Nephron (organoid): ENCODE measurements around the gene NUP50.

Experiments used
- H3K27ac Mint-ChIP-seq, 3 experiments: 2 replicates each; pipeline ENCODE4 v1.8.0; 2020; ENCODE audit warnings: mixed read lengths in 3 of 3, mild to moderate bottlenecking in 2 of 3, moderate library complexity in 1 of 3
- H3K27me3 Mint-ChIP-seq: 2 replicates; pipeline ENCODE4 v1.8.0; 2021; ENCODE audit warnings: low read depth, mild to moderate bottlenecking, moderate library complexity, mixed read lengths
- H3K36me3 Mint-ChIP-seq: 2 replicates; pipeline ENCODE4 v1.8.0; 2020; ENCODE audit warnings: low read depth, mixed read lengths
- H3K4me1 Mint-ChIP-seq: 2 replicates; pipeline ENCODE4 v1.8.0; 2020; ENCODE audit warnings: mixed read lengths
- H3K4me3 Mint-ChIP-seq, 3 experiments: 2 replicates each; pipeline ENCODE4 v1.8.0; 2020; ENCODE audit warnings: mild to moderate bottlenecking in 3 of 3, mixed read lengths in 3 of 3, moderate library complexity in 2 of 3
- H3K9me3 Mint-ChIP-seq: 2 replicates; pipeline ENCODE4 v1.8.0; 2020; ENCODE audit warnings: mixed read lengths
- TF ChIP-seq, protein P1 (sequence below), 3 experiments: fragments of 200-600 bp; sonication (generic); IDR thresholded peaks; one replicate each; pipeline ENCODE4 v1.5.0; 2021; ENCODE audit warnings: antibody characterized with exemption in 3 of 3; ENCODE audit not compliant: unreplicated experiment in 3 of 3

NUP50 gene

GRCh38 chr22:45224988-45225731 is 61.4 kb downstream of the NUP50 start:
- TF ChIP-seq, protein P1, sequence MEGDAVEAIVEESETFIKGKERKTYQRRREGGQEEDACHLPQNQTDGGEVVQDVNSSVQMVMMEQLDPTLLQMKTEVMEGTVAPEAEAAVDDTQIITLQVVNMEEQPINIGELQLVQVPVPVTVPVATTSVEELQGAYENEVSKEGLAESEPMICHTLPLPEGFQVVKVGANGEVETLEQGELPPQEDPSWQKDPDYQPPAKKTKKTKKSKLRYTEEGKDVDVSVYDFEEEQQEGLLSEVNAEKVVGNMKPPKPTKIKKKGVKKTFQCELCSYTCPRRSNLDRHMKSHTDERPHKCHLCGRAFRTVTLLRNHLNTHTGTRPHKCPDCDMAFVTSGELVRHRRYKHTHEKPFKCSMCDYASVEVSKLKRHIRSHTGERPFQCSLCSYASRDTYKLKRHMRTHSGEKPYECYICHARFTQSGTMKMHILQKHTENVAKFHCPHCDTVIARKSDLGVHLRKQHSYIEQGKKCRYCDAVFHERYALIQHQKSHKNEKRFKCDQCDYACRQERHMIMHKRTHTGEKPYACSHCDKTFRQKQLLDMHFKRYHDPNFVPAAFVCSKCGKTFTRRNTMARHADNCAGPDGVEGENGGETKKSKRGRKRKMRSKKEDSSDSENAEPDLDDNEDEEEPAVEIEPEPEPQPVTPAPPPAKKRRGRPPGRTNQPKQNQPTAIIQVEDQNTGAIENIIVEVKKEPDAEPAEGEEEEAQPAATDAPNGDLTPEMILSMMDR (IDR thresholded peaks at IDR 0.05; ENCODE audit: unreplicated experiment in 3 of 3): no peak
- Mint-ChIP-seq H3K36me3 (no peaks in the 10 kb centered on the region), H3K4me1 (peaks cover 7% of the 10 kb centered on the region), H3K4me3 (no peak overlapping the region), H3K27ac (no peak overlapping the region), H3K9me3 (no peaks in the 10 kb centered on the region), H3K27me3 (peaks cover 11% of the 10 kb centered on the region)

DNA sequence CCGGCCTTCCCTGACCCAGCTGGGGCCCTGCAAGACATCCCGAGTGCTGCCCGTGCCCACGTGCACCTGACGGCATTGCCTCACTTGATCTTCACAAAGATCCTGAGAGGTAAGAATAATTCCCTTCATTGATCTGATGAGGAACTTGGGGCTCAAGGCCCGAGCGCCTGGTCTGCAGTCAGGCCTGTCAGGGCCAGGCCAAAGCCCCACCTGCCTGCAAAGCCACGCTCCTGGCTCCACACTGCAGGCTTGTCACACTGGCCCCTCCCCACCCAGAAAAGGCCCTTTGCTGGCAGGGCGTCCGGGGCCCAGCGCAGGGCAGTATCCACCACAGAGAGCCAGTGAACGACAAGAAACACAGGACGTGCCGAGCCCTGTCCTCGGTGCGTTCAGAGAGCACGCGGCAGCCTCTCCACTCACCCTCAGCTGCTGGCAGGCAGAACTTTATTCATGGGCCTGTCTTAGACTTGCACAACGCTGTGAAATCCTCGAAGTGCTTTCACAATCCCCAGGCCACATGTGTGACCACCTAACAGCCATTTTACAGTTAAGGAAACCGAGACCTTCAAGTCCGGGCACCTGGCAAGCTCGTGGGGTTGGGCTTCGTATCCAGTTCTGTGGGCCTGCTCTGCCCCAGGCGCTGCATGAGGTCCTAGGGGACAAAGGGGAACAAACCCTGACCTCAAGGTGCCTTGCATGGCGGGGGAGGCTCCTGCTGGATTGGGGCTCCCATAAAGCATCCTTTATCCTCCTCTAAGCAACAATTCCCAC is 62.2 kb downstream of the NUP50 start:
- no peaks in the 10 kb centered on the region for H3K36me3 Mint-ChIP-seq
- no peaks in the 10 kb centered on the region for H3K9me3 Mint-ChIP-seq
- TF ChIP-seq, protein P1 (IDR thresholded peaks at IDR 0.05; ENCODE audit: unreplicated experiment in 3 of 3): no peak
- H3K27ac Mint-ChIP-seq: no peak overlapping the region
- H3K27me3 Mint-ChIP-seq: peaks cover 11% of the 10 kb centered on the region
- H3K4me1 Mint-ChIP-seq: peaks cover 7% of the 10 kb centered on the region
- no peak overlapping the region for H3K4me3 Mint-ChIP-seq

DNA sequence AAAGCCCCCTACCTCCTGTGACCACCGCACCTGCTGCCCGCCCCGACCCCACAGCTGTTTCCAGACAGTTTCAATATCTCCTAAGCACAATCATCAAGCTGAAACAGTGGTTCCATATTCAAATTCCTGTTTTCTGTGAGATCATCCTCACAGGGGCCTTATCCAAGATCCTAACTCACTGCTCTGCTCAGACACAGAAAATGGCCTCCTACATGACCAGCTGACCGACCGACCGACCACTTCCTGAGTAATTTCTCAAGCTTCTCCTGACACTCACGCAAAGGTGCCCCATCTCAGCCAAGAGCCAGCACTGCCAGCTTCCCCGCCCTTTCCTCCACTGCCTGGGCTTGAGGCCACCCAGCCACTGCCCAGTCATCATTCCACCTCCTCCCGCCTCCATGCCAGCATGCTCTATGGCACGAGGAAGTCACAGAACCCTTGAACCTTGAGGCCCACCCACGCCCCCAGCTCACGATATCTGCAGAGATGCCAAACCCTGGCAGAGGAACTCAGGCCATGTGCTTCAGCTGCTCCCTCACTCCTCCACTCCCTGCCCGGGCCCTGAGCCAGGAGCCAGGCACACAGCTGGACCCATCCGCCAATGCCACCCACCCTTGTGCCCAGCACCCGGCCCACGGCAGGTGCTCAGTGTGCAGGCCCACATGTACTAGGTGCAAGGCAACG is 62.9 kb downstream of the NUP50 start:
- peaks cover 11% of the 10 kb centered on the region for H3K27me3 Mint-ChIP-seq
- no peaks in the 10 kb centered on the region for H3K36me3 Mint-ChIP-seq

GRCh38 chr22:45227645-45228400 is 64.1 kb downstream of the NUP50 start:
- Mint-ChIP-seq H3K4me1 (peaks cover 7% of the 10 kb centered on the region), H3K4me3 (no peak overlapping the region), H3K36me3 (no peaks in the 10 kb centered on the region), H3K27me3 (peaks cover 11% of the 10 kb centered on the region), H3K9me3 (no peaks in the 10 kb centered on the region), H3K27ac (no peak overlapping the region)
- TF ChIP-seq, protein P1 (IDR thresholded peaks at IDR 0.05; ENCODE audit: unreplicated experiment in 3 of 3): no peak

More for the DNA sequence above, 62.9 kb downstream of the NUP50 start:
- TF ChIP-seq, protein P1 (IDR thresholded peaks at IDR 0.05; ENCODE audit: unreplicated experiment in 3 of 3): no peak
- Mint-ChIP-seq H3K4me1 (peaks cover 7% of the 10 kb centered on the region), H3K4me3 (no peak overlapping the region), H3K27ac (no peak overlapping the region), H3K9me3 (no peaks in the 10 kb centered on the region)

DNA sequence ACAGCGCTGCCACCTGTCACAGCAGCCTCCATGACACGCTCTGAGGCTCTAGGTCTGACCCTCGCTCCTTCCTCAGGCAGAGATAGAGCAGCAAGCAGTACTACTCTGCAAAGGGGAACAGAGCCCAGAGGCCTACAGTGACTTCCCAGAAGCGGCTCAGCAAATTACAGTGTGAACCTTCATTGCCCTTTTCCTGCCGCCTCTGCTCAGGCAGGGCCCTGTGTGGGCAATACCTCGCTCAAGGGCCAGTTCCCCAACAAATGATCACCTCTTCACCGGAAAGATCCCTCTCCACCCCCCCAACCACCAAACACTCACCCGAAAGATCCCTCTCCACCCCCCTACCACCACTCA is 64.7 kb downstream of the NUP50 start:
- Mint-ChIP-seq H3K27ac (no peak overlapping the region), H3K4me1 (peaks cover 7% of the 10 kb centered on the region), H3K4me3 (no peak overlapping the region), H3K27me3 (peaks cover 11% of the 10 kb centered on the region), H3K9me3 (no peaks in the 10 kb centered on the region), H3K36me3 (no peaks in the 10 kb centered on the region)
- TF ChIP-seq, protein P1 (IDR thresholded peaks at IDR 0.05; ENCODE audit: unreplicated experiment in 3 of 3): no peak
